K562 (cell line): ENCODE data around the gene NDUFA13. TPM values are rescaled to one million over a fixed set of nuclear protein-coding genes. Genes with fewer than 3 reads are reported as not detected.

Experiments
- ELF4 ChIP-seq: fragments of 450-650 bp; formaldehyde crosslinking; IDR thresholded peaks from 2 replicates; pipeline ENCODE4 v1.4.0; 2022; ENCODE audit warnings: missing genetic modification characterization
- HMGXB4 ChIP-seq: sonication (generic); formaldehyde crosslinking; IDR thresholded peaks from 2 replicates; pipeline ENCODE4 v1.8.1; 2023; ENCODE audit warnings: mild to moderate bottlenecking, missing genetic modification reagents
- MAZ ChIP-seq, 2 experiments: fragments of 450-650 bp in 1 of 2; sonication (generic) in 1 of 2; formaldehyde crosslinking; IDR thresholded peaks in 1 of 2; conservative IDR thresholded peaks in 1 of 2; 2 replicates each; pipeline versions ENCODE4 v1.4.0 to v1.5.0; 2020; ENCODE audit warnings: mild to moderate bottlenecking in 1 of 2, missing genetic modification reagents in 1 of 2
- PBX2 ChIP-seq, 2 experiments: IDR thresholded peaks in 1 of 2; conservative IDR thresholded peaks in 1 of 2; 2 replicates each; pipeline ENCODE4 v1.6.1; 2016; ENCODE audit warnings: low read depth in 2 of 2, mild to moderate bottlenecking in 1 of 2, missing compliant biosample characterization in 1 of 2, missing genetic modification characterization in 1 of 2, moderate library complexity in 1 of 2
- RFX5 ChIP-seq: IDR thresholded peaks from 2 replicates; pipeline ENCODE4 v1.6.1; 2011; ENCODE audit warnings: low read depth, mild to moderate bottlenecking, improper control_type of control experiment, low read length
- RUNX1 ChIP-seq: sonication (generic); IDR thresholded peaks from 2 replicates; pipeline ENCODE4 v1.6.1; 2016; ENCODE audit warnings: antibody characterized with exemption, low read depth
- SPI1 ChIP-seq: IDR thresholded peaks from 2 replicates; pipeline ENCODE4 v1.6.1; 2011; ENCODE audit warnings: low read depth, low read length, control low read depth, borderline replicate concordance
- TCF7L2 ChIP-seq: fragments of 150-350 bp; IDR thresholded peaks from 2 replicates; pipeline ENCODE4 v1.6.1; 2016; ENCODE audit warnings: low read depth, mild to moderate bottlenecking, low read length, moderate library complexity
- TEAD4 ChIP-seq, 2 experiments: sonication (generic) in 1 of 2; formaldehyde crosslinking in 1 of 2; IDR thresholded peaks; 2 replicates each; pipeline versions ENCODE4 v1.6.1 to v1.8.0; 2012 to 2022; ENCODE audit warnings: borderline replicate concordance in 1 of 2, inconsistent platforms in 1 of 2, low read length in 1 of 2, mild to moderate bottlenecking in 1 of 2, missing genetic modification reagents in 1 of 2
- ZFX ChIP-seq: sonication (generic); formaldehyde crosslinking; IDR thresholded peaks from 2 replicates; pipeline ENCODE4 v1.8.0; 2022; ENCODE audit warnings: mild to moderate bottlenecking, missing genetic modification reagents, moderate library complexity
- ZNF140 ChIP-seq: fragments of 250-450 bp; sonication (Bioruptor Pico); IDR thresholded peaks from 2 replicates; pipeline ENCODE4 v1.8.0; 2021; ENCODE audit warnings: moderate library complexity, mild to moderate bottlenecking, inconsistent platforms
- ZNF224 ChIP-seq: sonication (generic); formaldehyde crosslinking; IDR thresholded peaks from 2 replicates; pipeline ENCODE4 v1.8.0; 2022; ENCODE audit warnings: mild to moderate bottlenecking, missing genetic modification reagents
- ZNF561 ChIP-seq: fragments of 450-650 bp; formaldehyde crosslinking; conservative IDR thresholded peaks from 2 replicates; pipeline ENCODE4 v1.4.0; 2020; ENCODE audit warnings: mild to moderate bottlenecking, moderate library complexity
- polyA plus RNA-seq, 8 experiments: library from polyadenylated mRNA; depleted of rRNA in 4 of 8; stranded (reverse) in 5 of 8; unstranded in 3 of 8; fragments of >200 nt; fragmentation: Nextera tagmentation in 2 of 8; fragmentation: Illumina TruSeq in 1 of 8; extraction: Ambion mirVana in 2 of 8; extraction: Trizol in 1 of 8; gene quantifications; 2 replicates each; pipeline versions ENCODE4 v1.2.1 to v1.2.3, GENCODE V29; 2011 to 2014; ENCODE audit warnings: inconsistent platforms in 1 of 8, missing spikeins in 1 of 8
- total RNA-seq, 7 experiments: library from RNA; depleted of rRNA in 6 of 7; stranded (reverse); fragments of >200 nt in 6 of 7; fragmentation: Illumina TruSeq in 2 of 7; extraction: Trizol in 2 of 7; gene quantifications; 2 replicates each; pipeline versions ENCODE4 v1.2.1 to v1.2.3, GENCODE V29; 2011 to 2021; ENCODE audit warnings: low replicate concordance in 1 of 7
- TF ChIP-seq, protein P1 (sequence below): fragments of 450-650 bp; IDR thresholded peaks from 2 replicates; pipeline ENCODE4 v1.6.1; 2014; ENCODE audit warnings: low read depth, mild to moderate bottlenecking, moderate library complexity, borderline replicate concordance
- TF ChIP-seq, protein P2 (sequence below): fragments of 450-650 bp; IDR thresholded peaks from 2 replicates; pipeline ENCODE4 v1.6.1; 2017; ENCODE audit warnings: antibody characterized with exemption

The NDUFA13 gene
- total and polyA plus RNA-seq, 9 of the 15 experiments (the other 6 are each of a cell fraction or from before 2014, with no cell fraction given), result 146 to 596 (median 429) TPM

GRCh38 chr19:19475849-19476828, 39.9 kb upstream of the NDUFA13 start (continued):
- TF ChIP-seq TEAD4 (IDR thresholded peaks at IDR 0.05; ENCODE audit: low read length), result no peak
- TF ChIP-seq TEAD4 (CRISPR knock-in tag; IDR thresholded peaks at IDR 0.05; ENCODE audit: borderline replicate concordance), result no peak
- TF ChIP-seq PBX2 (CRISPR knock-in tag; IDR thresholded peaks at IDR 0.05; ENCODE audit: low read depth), result no peak
- peak; percentile 58 for TF ChIP-seq PBX2 (tag; conservative IDR thresholded peaks at IDR 0.05; ENCODE audit: low read depth)
- TF ChIP-seq ZNF561 (CRISPR knock-in tag), result no peak
- TF ChIP-seq, protein P1, sequence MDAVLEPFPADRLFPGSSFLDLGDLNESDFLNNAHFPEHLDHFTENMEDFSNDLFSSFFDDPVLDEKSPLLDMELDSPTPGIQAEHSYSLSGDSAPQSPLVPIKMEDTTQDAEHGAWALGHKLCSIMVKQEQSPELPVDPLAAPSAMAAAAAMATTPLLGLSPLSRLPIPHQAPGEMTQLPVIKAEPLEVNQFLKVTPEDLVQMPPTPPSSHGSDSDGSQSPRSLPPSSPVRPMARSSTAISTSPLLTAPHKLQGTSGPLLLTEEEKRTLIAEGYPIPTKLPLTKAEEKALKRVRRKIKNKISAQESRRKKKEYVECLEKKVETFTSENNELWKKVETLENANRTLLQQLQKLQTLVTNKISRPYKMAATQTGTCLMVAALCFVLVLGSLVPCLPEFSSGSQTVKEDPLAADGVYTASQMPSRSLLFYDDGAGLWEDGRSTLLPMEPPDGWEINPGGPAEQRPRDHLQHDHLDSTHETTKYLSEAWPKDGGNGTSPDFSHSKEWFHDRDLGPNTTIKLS, result no peak
- peak; percentile 17; the same call in 1 of the 2 replicates for TF ChIP-seq SPI1
- TF ChIP-seq, protein P2, sequence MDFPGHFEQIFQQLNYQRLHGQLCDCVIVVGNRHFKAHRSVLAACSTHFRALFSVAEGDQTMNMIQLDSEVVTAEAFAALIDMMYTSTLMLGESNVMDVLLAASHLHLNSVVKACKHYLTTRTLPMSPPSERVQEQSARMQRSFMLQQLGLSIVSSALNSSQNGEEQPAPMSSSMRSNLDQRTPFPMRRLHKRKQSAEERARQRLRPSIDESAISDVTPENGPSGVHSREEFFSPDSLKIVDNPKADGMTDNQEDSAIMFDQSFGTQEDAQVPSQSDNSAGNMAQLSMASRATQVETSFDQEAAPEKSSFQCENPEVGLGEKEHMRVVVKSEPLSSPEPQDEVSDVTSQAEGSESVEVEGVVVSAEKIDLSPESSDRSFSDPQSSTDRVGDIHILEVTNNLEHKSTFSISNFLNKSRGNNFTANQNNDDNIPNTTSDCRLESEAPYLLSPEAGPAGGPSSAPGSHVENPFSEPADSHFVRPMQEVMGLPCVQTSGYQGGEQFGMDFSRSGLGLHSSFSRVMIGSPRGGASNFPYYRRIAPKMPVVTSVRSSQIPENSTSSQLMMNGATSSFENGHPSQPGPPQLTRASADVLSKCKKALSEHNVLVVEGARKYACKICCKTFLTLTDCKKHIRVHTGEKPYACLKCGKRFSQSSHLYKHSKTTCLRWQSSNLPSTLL, result no peak
- TF ChIP-seq RFX5, result no peak
- TF ChIP-seq ZFX (CRISPR knock-in tag), result no peak
- no peak for TF ChIP-seq ELF4 (CRISPR knock-in tag)
- TF ChIP-seq MAZ (CRISPR knock-in tag; conservative IDR thresholded peaks at IDR 0.05 in 1 of 2, IDR thresholded peaks at IDR 0.05 in 1 of 2), result no peak
- no peak for TF ChIP-seq RUNX1
- TF ChIP-seq ZNF140 (CRISPR knock-in tag), result no peak
- no peak for TF ChIP-seq ZNF224
- TF ChIP-seq HMGXB4 (CRISPR knock-in tag), result no peak
- no peak for TF ChIP-seq TCF7L2
